Activated naive CD4-positive, alpha-beta T cell treated with anti-CD3 and anti-CD28 coated beads for 36 hours (primary cell): ENCODE results near the gene BRCA2. TPM values are rescaled to one million over a fixed set of nuclear protein-coding genes. Genes with fewer than 3 reads are reported as not detected.

Source experiments
- CTCF ChIA-PET: fragments of 350-600 bp; sonication (Branson Sonifier 250); formaldehyde crosslinking; loops from one replicate; lab custom pipeline; 2021; ENCODE audit warnings: antibody characterized with exemption; lab: Charles Lee
- DNase-seq: peaks from one replicate; pipeline ENCODE4 v3.0.0-alpha.2; 2020
- H3K27ac Mint-ChIP-seq: one replicate; pipeline ENCODE4 v1.8.0; 2021; ENCODE audit warnings: mild to moderate bottlenecking, mixed read lengths
- H3K27me3 Mint-ChIP-seq: one replicate; pipeline ENCODE4 v1.8.0; 2021; ENCODE audit warnings: low read depth, mixed read lengths
- H3K36me3 Mint-ChIP-seq: one replicate; pipeline ENCODE4 v1.8.0; 2021; ENCODE audit warnings: low read depth, mixed read lengths
- H3K4me1 Mint-ChIP-seq: one replicate; pipeline ENCODE4 v1.8.0; 2021; ENCODE audit warnings: low read depth, mixed read lengths
- H3K4me3 Mint-ChIP-seq: one replicate; pipeline ENCODE4 v1.8.0; 2021; ENCODE audit warnings: mild to moderate bottlenecking, moderate library complexity, mixed read lengths
- H3K9me3 Mint-ChIP-seq: one replicate; pipeline ENCODE4 v1.8.0; 2021; ENCODE audit warnings: mixed read lengths
- intact Hi-C: fragments of 100-400 bp; cut with micrococcal nuclease; formaldehyde crosslinking; loops from one replicate; pipeline ENCODE4 v1.15.1; 2023
- total RNA-seq, 2 experiments: library from RNA; stranded (reverse); gene quantifications; one replicate each; pipeline ENCODE4 v1.2.3, GENCODE V29; 2021

The BRCA2 gene
- total RNA-seq, 2 experiments from 2014 or later = 17.3 to 21.3 TPM

DNA sequence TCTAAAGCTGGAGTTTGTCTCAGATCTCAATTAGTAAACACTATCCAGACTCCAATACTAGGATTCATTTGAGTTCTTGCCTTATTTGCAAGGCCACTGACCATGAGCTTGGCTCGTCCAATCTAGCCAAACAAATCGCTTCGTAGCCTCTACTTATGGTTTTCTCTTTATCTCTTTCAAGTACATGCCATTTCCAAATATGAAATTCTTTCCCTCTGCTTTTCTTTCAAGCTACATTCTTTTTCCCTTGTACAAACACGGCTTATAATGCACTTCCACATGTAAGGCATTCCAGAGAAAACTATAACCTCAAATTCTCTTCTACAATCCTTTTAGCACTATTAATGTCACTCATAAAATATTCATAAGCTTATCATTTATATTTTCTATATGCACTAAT lies 123.6 kb downstream of the BRCA2 start:
- CTCF ChIA-PET = interaction anchor here (0.6 to 1.0 kb wide), 3 partner anchors 9 to 529 kb away, joined by 3 read pairs; no protein-coding TSS in a partner anchor

GRCh38 chr13:32443111-32443510 lies 127.8 kb downstream of the BRCA2 start:
- no peak overlapping the region for H3K4me3 Mint-ChIP-seq
- CTCF ChIA-PET = interaction anchor here (0.8 to 1.8 kb wide), 5 partner anchors 10 to 77 kb away, joined by 3 to 7 read pairs (median 4); no protein-coding TSS in a partner anchor
- intact Hi-C loops = loop anchor here (1.0 to 10.0 kb wide), 6 partner anchors 62 to 572 kb away; partner anchors contain the start of gene KL
- no peak overlapping the region for H3K27ac Mint-ChIP-seq
- H3K9me3 Mint-ChIP-seq = no peaks in the 10 kb centered on the region
- peak; percentile 61 for DNase-seq
- H3K27me3 Mint-ChIP-seq = no peaks in the 10 kb centered on the region
- H3K36me3 Mint-ChIP-seq = no peaks in the 10 kb centered on the region
- H3K4me1 Mint-ChIP-seq = peaks cover 14% of the 10 kb centered on the region

More for the DNA sequence above, 123.6 kb downstream of the BRCA2 start:
- H3K36me3 Mint-ChIP-seq = peaks cover 2% of the 10 kb centered on the region
- peaks cover 3% of the 10 kb centered on the region for H3K4me1 Mint-ChIP-seq
- no peak overlapping the region for H3K4me3 Mint-ChIP-seq
- DNase-seq = no peak
- no peaks in the 10 kb centered on the region for H3K27me3 Mint-ChIP-seq
- H3K9me3 Mint-ChIP-seq = no peaks in the 10 kb centered on the region
- intact Hi-C loops = no loop called here
- no peak overlapping the region for H3K27ac Mint-ChIP-seq

GRCh38 chr13:32445461-32445860 lies 130.2 kb downstream of the BRCA2 start:
- intact Hi-C loops = loop anchor here (10.0 kb wide), 1 partner anchor 569 kb away; the partner anchor contains the start of gene KL
- H3K4me1 Mint-ChIP-seq = peaks cover 23% of the 10 kb centered on the region

DNA sequence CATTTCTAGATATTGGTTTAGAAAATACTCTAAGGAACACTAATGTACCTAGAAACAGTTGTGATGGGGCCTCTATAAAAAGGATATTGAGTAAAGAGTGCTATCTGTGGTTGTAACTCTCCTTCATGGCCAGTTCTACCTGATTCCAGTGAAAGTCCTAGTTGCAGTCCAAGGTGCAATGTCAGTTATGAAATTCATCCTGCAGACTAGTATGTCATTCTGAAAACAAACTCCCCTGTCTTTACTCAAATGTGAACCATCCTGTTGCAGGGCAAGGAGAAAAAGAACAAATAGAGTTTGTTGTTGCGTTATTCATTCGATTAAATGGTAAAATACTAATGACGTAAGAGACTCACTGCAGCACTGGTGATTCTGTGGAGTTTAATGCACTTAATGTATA lies 130.9 kb downstream of the BRCA2 start:
- Mint-ChIP-seq H3K9me3 (no peaks in the 10 kb centered on the region), H3K36me3 (no peaks in the 10 kb centered on the region), H3K27me3 (no peaks in the 10 kb centered on the region), H3K4me1 (peaks cover 23% of the 10 kb centered on the region), H3K27ac (no peak overlapping the region), H3K4me3 (no peak overlapping the region)
- CTCF ChIA-PET = no interaction called here
- intact Hi-C loops = loop anchor here (10.0 kb wide), 1 partner anchor 569 kb away; the partner anchor contains the start of gene KL
- DNase-seq = no peak

More at GRCh38 chr13:32445461-32445860, 130.2 kb downstream of the BRCA2 start:
- H3K36me3 Mint-ChIP-seq = no peaks in the 10 kb centered on the region
- DNase-seq = no peak
- no peaks in the 10 kb centered on the region for H3K27me3 Mint-ChIP-seq
- no peak overlapping the region for H3K4me3 Mint-ChIP-seq
- no peak overlapping the region for H3K27ac Mint-ChIP-seq
- no peaks in the 10 kb centered on the region for H3K9me3 Mint-ChIP-seq
- CTCF ChIA-PET = interaction anchor here (0.7 kb wide), 1 partner anchor 22 kb away, joined by 4 read pairs; no protein-coding TSS in a partner anchor

- no peak for DNase-seq
- no peaks in the 10 kb centered on the region for H3K27me3 Mint-ChIP-seq
- CTCF ChIA-PET = interaction anchor here (0.6 to 1.0 kb wide), 3 partner anchors 8 to 611 kb away, joined by 3 read pairs; no protein-coding TSS in a partner anchor
- intact Hi-C loops = loop anchor here (10.0 kb wide), 1 partner anchor 568 kb away; the partner anchor contains the start of gene KL
- H3K4me1 Mint-ChIP-seq = peaks cover 23% of the 10 kb centered on the region
- no peaks in the 10 kb centered on the region for H3K9me3 Mint-ChIP-seq
- no peak overlapping the region for H3K27ac Mint-ChIP-seq
- no peak overlapping the region for H3K4me3 Mint-ChIP-seq
- H3K36me3 Mint-ChIP-seq = no peaks in the 10 kb centered on the region
Observed at GRCh38 chr13:32446773-32447465, 131.6 kb downstream of the BRCA2 start.

DNA sequence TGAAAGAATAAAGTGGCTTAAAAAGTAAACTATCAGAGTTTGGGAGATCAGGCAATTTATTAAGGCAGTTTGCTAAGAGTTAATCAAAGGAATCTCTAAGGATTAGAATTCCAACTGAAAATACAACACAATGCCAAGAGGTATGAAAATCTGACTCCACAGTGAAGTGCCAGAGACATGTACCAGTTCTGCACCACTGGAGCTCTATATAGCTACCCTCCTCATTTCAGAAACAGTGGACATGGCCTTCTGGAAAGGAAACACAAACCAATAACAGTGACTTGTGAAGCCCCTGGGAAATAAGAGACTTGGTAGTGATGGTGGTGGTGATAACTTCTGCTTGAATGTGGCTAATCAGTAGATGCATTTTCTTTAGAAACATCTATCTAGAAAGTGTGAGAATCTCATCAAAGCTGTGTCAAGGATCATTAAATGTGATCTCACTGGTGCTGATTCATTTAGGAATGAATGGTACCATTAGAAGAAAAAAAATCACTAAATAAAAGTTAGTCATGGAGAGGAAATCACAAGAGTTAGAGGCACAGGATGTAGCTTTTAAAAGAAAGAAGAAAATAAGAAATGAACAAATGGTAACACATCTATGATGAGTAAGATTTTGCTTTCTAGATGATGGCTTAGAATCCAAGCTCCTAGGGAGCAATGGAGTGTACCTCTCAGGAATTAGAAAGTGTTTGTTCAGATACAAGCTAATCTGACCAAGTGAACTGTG lies 132.8 kb downstream of the BRCA2 start:
- no peaks in the 10 kb centered on the region for H3K9me3 Mint-ChIP-seq
- no peak overlapping the region for H3K4me3 Mint-ChIP-seq
- no peaks in the 10 kb centered on the region for H3K27me3 Mint-ChIP-seq
- H3K27ac Mint-ChIP-seq = peak overlapping the region; percentile 25
- peaks cover 2% of the 10 kb centered on the region for H3K36me3 Mint-ChIP-seq
- intact Hi-C loops = loop anchor here (1.0 to 10.0 kb wide), 5 partner anchors 20 to 1094 kb away; partner anchors contain the start of genes KL, N4BP2L1 and N4BP2L2
- DNase-seq = no peak
- CTCF ChIA-PET = interaction anchor here (0.5 to 1.0 kb wide), 5 partner anchors 8 to 412 kb away, joined by 3 to 5 read pairs (median 3); no protein-coding TSS in a partner anchor
- peaks cover 19% of the 10 kb centered on the region for H3K4me1 Mint-ChIP-seq

DNA sequence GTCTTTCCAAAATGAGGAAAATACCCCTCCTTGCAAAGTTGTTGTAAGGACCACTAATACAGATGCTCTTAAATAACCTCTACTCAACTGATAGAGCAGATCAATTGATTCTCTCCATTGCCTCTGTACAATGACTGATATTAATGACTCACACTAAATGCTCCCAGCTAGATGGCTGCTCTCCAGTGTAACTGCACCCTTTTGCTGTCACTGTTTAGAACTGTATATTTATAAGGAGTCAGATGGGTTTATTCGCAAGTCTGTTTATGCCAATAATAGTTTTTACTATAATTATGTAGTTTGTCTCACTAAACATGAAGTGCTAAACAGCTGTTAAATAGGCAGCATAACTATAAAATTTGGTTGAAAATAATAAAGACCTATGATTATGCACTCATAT lies 133.7 kb downstream of the BRCA2 start:
- peaks cover 19% of the 10 kb centered on the region for H3K4me1 Mint-ChIP-seq

More for the DNA sequence above, 133.7 kb downstream of the BRCA2 start:
- Mint-ChIP-seq H3K9me3 (no peaks in the 10 kb centered on the region), H3K4me3 (no peak overlapping the region), H3K27me3 (no peaks in the 10 kb centered on the region), H3K36me3 (peaks cover 2% of the 10 kb centered on the region), H3K27ac (no peak overlapping the region)
- CTCF ChIA-PET = interaction anchor here (0.6 to 1.0 kb wide), 3 partner anchors 44 to 1022 kb away, joined by 3 to 4 read pairs (median 3); no protein-coding TSS in a partner anchor
- intact Hi-C loops = loop anchor here (1.0 to 10.0 kb wide), 5 partner anchors 21 to 1093 kb away; partner anchors contain the start of genes KL, N4BP2L1 and N4BP2L2
- no peak for DNase-seq

Other genes starting within 250 kb of the BRCA2 start
- not detected for gene ZAR1L, start 145 bp upstream of the BRCA2 start, total RNA-seq
- gene N4BP2L1, start 112.6 kb downstream of the BRCA2 start, total RNA-seq = 10 to 100 TPM; 22.6 TPM
- gene N4BP2L2, start 223.3 kb downstream of the BRCA2 start, total RNA-seq = 10 to 100 TPM; 81.1 to 82.3 TPM